ENCODE results near the gene DOCK2. TPM values are rescaled to one million over a fixed set of nuclear protein-coding genes. Genes with fewer than 3 reads are reported as not detected.

The DOCK2 gene
- total and polyA plus RNA-seq, 2 donors (not counting 1 experiment from before 2014, with no cell fraction given), result 112 to 330 TPM

DNA sequence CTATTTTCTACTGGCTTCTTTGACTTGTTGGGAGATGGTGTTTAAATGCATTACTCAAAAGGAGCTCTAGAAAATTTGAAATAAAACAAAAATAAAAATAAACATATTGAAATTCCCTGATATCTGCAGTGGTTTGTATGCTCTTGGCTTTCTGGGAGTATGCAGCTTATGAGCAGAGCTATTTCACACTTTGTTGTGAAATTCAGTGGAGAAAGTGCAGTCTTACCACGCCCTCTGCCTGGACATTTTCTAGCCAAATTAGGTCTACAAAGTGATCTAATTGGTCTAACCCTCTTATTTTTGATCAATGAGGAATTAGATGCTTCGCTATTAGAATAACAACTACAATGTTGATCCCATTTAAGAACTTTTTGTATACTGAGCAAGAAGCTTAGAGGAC is 276.4 kb downstream of the DOCK2 start:
- Histone ChIP-seq H3K27ac (ENCODE audit: low read length in 2 of 2) (no peak overlapping the region), H3K36me3 (replicated peaks in 1 of 2; ENCODE audit: control extremely low read depth in 1 of 2, control insufficient read depth in 1 of 2, extremely low read depth in 1 of 2, insufficient read depth in 2 of 2, low read length in 1 of 2) (peaks cover 0 to 6% of the 10 kb centered on the region in 2 experiments), H3K4me3 (ENCODE audit: control extremely low read depth in 1 of 5, extremely low read depth in 1 of 5, insufficient read depth in 1 of 5, low read depth in 2 of 5, low read length in 4 of 5) (no peak overlapping the region), H4K20me1 (ENCODE audit: control insufficient read depth, insufficient read depth, low read length, poor library complexity, severe bottlenecking) (peaks cover 15% of the 10 kb centered on the region), H3K4me2 (replicated peaks; ENCODE audit: low read depth, low read length, poor library complexity, severe bottlenecking) (no peak overlapping the region), H3K27me3 (replicated peaks in 1 of 4; ENCODE audit: control extremely low read depth in 1 of 4, control insufficient read depth in 3 of 4, insufficient read depth in 4 of 4, low read length in 3 of 4) (no peaks in the 10 kb centered on the region), H3K9me3 (ENCODE audit: control extremely low read depth in 1 of 3, control insufficient read depth in 2 of 3, insufficient read depth in 1 of 3, low read length in 2 of 3) (no peaks in the 10 kb centered on the region), H3K9ac (ENCODE audit: low read length) (no peak overlapping the region), H2AFZ (ENCODE audit: insufficient read depth, low read depth, low read length, poor library complexity, severe bottlenecking) (no peak overlapping the region), H3K4me1 (ENCODE audit: control insufficient read depth in 2 of 2, insufficient read depth in 2 of 2, low read length in 2 of 2) (no peaks in the 10 kb centered on the region), H3K79me2 (ENCODE audit: control insufficient read depth, insufficient read depth, low read length) (peaks cover 9% of the 10 kb centered on the region)
- Mint-ChIP-seq H3K27ac (no peak overlapping the region), H3K9me3 (ENCODE audit: insufficient read depth) (no peaks in the 10 kb centered on the region), H3K27me3 (no peaks in the 10 kb centered on the region), H3K4me3 (no peak overlapping the region), H3K4me1 (peaks cover 2% of the 10 kb centered on the region)
- CTCF ChIA-PET, result no interaction called here
- WGBS (ENCODE audit: insufficient coverage), result no CpG with 5 or more reads among the region's 2 CpGs
- TF ChIP-seq, protein P1, sequence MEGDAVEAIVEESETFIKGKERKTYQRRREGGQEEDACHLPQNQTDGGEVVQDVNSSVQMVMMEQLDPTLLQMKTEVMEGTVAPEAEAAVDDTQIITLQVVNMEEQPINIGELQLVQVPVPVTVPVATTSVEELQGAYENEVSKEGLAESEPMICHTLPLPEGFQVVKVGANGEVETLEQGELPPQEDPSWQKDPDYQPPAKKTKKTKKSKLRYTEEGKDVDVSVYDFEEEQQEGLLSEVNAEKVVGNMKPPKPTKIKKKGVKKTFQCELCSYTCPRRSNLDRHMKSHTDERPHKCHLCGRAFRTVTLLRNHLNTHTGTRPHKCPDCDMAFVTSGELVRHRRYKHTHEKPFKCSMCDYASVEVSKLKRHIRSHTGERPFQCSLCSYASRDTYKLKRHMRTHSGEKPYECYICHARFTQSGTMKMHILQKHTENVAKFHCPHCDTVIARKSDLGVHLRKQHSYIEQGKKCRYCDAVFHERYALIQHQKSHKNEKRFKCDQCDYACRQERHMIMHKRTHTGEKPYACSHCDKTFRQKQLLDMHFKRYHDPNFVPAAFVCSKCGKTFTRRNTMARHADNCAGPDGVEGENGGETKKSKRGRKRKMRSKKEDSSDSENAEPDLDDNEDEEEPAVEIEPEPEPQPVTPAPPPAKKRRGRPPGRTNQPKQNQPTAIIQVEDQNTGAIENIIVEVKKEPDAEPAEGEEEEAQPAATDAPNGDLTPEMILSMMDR (IDR thresholded peaks at IDR 0.05), result no peak
- no peak for TF ChIP-seq EZH2 (IDR thresholded peaks at IDR 0.05; ENCODE audit: borderline replicate concordance, insufficient read depth, low read depth, low read length, poor library complexity, severe bottlenecking)
- intact Hi-C loops (cut with micrococcal nuclease), result no loop called here
- POLR2A ChIA-PET, result no interaction called here
- ATAC-seq (ENCODE audit: low read depth), result no peak
- DNase-seq, result no peak

DNA sequence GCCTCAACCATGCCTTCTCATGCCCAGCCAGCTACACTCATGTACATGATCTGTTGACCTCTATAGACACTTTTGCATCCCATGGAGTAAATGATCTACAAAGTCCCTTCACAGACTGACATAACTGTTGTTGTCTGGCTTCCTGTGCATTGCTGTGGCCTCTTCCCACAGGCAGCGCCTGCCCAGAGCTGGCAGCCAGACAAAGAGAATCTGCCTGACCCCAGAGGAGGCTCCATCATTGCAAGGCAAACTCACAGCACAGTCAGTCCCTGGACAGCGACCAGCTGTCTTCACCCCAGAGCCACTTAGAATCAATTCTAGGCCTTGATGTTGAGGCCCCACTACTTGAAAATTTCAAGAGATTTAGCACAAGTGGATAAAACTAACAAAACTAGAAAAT is 277.7 kb downstream of the DOCK2 start:
- DNase-seq (no peak), ATAC-seq (ENCODE audit: low read depth) (no peak)
- H3K27me3 Mint-ChIP-seq, result no peaks in the 10 kb centered on the region
- no peak overlapping the region for H3K4me3 ChIP-seq (ENCODE audit: control extremely low read depth in 1 of 5, extremely low read depth in 1 of 5, insufficient read depth in 1 of 5, low read depth in 2 of 5, low read length in 4 of 5)
- H3K4me3 Mint-ChIP-seq, result no peak overlapping the region
- no peak overlapping the region for H3K4me2 ChIP-seq (replicated peaks; ENCODE audit: low read depth, low read length, poor library complexity, severe bottlenecking)
- H3K27ac Mint-ChIP-seq, result no peak overlapping the region
- H3K36me3 ChIP-seq (replicated peaks in 1 of 2; ENCODE audit: control extremely low read depth in 1 of 2, control insufficient read depth in 1 of 2, extremely low read depth in 1 of 2, insufficient read depth in 2 of 2, low read length in 1 of 2), result peaks cover 5 to 8% of the 10 kb centered on the region in 2 experiments
- TF ChIP-seq, protein P1 (IDR thresholded peaks at IDR 0.05), result no peak
- no peak for TF ChIP-seq EZH2 (IDR thresholded peaks at IDR 0.05; ENCODE audit: borderline replicate concordance, insufficient read depth, low read depth, low read length, poor library complexity, severe bottlenecking)
- no peak overlapping the region for H3K9ac ChIP-seq (ENCODE audit: low read length)
- no peaks in the 10 kb centered on the region for H3K27me3 ChIP-seq (replicated peaks in 1 of 4; ENCODE audit: control extremely low read depth in 1 of 4, control insufficient read depth in 3 of 4, insufficient read depth in 4 of 4, low read length in 3 of 4)
- POLR2A ChIA-PET, result no interaction called here
- CTCF ChIA-PET, result no interaction called here
- intact Hi-C loops (cut with micrococcal nuclease), result no loop called here
- H3K9me3 ChIP-seq (ENCODE audit: control extremely low read depth in 1 of 3, control insufficient read depth in 2 of 3, insufficient read depth in 1 of 3, low read length in 2 of 3), result no peaks in the 10 kb centered on the region
- H3K27ac ChIP-seq (ENCODE audit: low read length in 2 of 2), result no peak overlapping the region
- H3K4me1 Mint-ChIP-seq, result peaks cover 2% of the 10 kb centered on the region
- no peaks in the 10 kb centered on the region for H3K4me1 ChIP-seq (ENCODE audit: control insufficient read depth in 2 of 2, insufficient read depth in 2 of 2, low read length in 2 of 2)
- peaks cover 8% of the 10 kb centered on the region for H3K79me2 ChIP-seq (ENCODE audit: control insufficient read depth, insufficient read depth, low read length)
- H3K9me3 Mint-ChIP-seq (ENCODE audit: insufficient read depth), result no peaks in the 10 kb centered on the region
- 95% methylated on average over 2 of the region's 2 CpGs for WGBS (ENCODE audit: insufficient coverage)
- peaks cover 12% of the 10 kb centered on the region for H4K20me1 ChIP-seq (ENCODE audit: control insufficient read depth, insufficient read depth, low read length, poor library complexity, severe bottlenecking)
- H2AFZ ChIP-seq (ENCODE audit: insufficient read depth, low read depth, low read length, poor library complexity, severe bottlenecking), result no peak overlapping the region
